ENCODE measurements around the gene TRPM6.

- TF ChIP-seq GATA2 (IDR thresholded peaks at IDR 0.05; ENCODE audit: low read depth, low read length) (no peak), GATA3 (IDR thresholded peaks at IDR 0.05; ENCODE audit: low read depth, low read length) (no peak)
Observed at GRCh38 chr9:74908665-74909064, 20.9 kb upstream of the TRPM6 start.

Data from SH-SY5Y (cell line).